IMR-90 (cell line): ENCODE results near the gene KBTBD4. TPM values are rescaled to one million over a fixed set of nuclear protein-coding genes. Genes with fewer than 3 reads are reported as not detected.

ENCODE experiments used
- ATAC-seq: fragments of 200-7000 bp; cut with Tn5 transposase; 2 replicates; pipeline ENCODE4 v1.9.1; 2020; ENCODE audit warnings: low read depth, mild to moderate bottlenecking, moderate library complexity
- BruUV-seq: library from RNA; stranded (reverse); fragments of 400-500 nt; replicated peaks from 2 replicates; lab custom pipeline; 2021; lab: Mats Ljungman, UMichigan
- CTCF ChIA-PET: fragments of 300-600 bp; formaldehyde crosslinking; extraction: SDS; loops from one replicate; lab custom pipeline; 2021; ENCODE audit warnings: antibody characterized with exemption; lab: Yijun Ruan, JAX
- POLR2A ChIA-PET: fragments of 300-600 bp; sonication (Branson Sonifier 250); formaldehyde crosslinking; loops from one replicate; lab custom pipeline; 2022; ENCODE audit warnings: antibody characterized with exemption; ENCODE audit not compliant: unreplicated experiment; lab: Charles Lee
- DNase-seq: peaks from one replicate; pipeline ENCODE4 v3.0.0; 2013
- H2AFZ ChIP-seq: replicated peaks from 2 replicates; pipeline ENCODE3; 2013; ENCODE audit warnings: low read length, mild to moderate bottlenecking; ENCODE audit not compliant: poor library complexity
- H2AK5ac ChIP-seq: 2 replicates; pipeline ENCODE4 v1.6.1; 2013; ENCODE audit warnings: low read depth, low read length, inconsistent platforms
- H2AK9ac ChIP-seq: replicated peaks from 2 replicates; pipeline ENCODE3; 2013; ENCODE audit warnings: mild to moderate bottlenecking, low read depth, low read length, moderate library complexity; ENCODE audit not compliant: poor library complexity
- H2BK120ac ChIP-seq: 2 replicates; pipeline ENCODE4 v1.6.1; 2013; ENCODE audit warnings: low read depth, low read length, inconsistent platforms
- H2BK15ac ChIP-seq: 3 replicates; pipeline ENCODE4 v1.6.1; 2013; ENCODE audit warnings: low read depth, low read length, inconsistent platforms
- H2BK20ac ChIP-seq: 2 replicates; pipeline ENCODE4 v1.6.1; 2013; ENCODE audit warnings: low read depth, mild to moderate bottlenecking, inconsistent platforms, low read length, moderate library complexity
- H2BK5ac ChIP-seq: 2 replicates; pipeline ENCODE4 v1.6.1; 2013; ENCODE audit warnings: mild to moderate bottlenecking, low read depth, low read length, inconsistent platforms; ENCODE audit not compliant: poor library complexity, severe bottlenecking
- H3K14ac ChIP-seq: replicated peaks from 2 replicates; pipeline ENCODE4 v1.6.1; 2013; ENCODE audit warnings: low read depth, low read length, inconsistent platforms
- H3K18ac ChIP-seq: 2 replicates; pipeline ENCODE4 v1.6.1; 2013; ENCODE audit warnings: low read depth, low read length, control low read depth
- H3K23ac ChIP-seq: 2 replicates; pipeline ENCODE4 v1.6.1; 2013; ENCODE audit warnings: low read depth, low read length, inconsistent platforms
- H3K27ac ChIP-seq: 2 replicates; pipeline ENCODE4 v1.5.1; 2013; ENCODE audit warnings: mild to moderate bottlenecking, control low read depth, low read length; ENCODE audit not compliant: insufficient read depth
- H3K27me3 ChIP-seq: 2 replicates; pipeline ENCODE4 v1.6.1; 2013; ENCODE audit warnings: low read length; ENCODE audit not compliant: control insufficient read depth, insufficient read depth
- H3K36me3 ChIP-seq: 2 replicates; pipeline ENCODE4 v1.6.1; 2013; ENCODE audit warnings: low read length, mixed read lengths; ENCODE audit not compliant: control insufficient read depth, insufficient read depth
- H3K4ac ChIP-seq: 2 replicates; pipeline ENCODE4 v1.6.1; 2013; ENCODE audit warnings: low read depth, low read length, inconsistent platforms
- H3K4me1 ChIP-seq: 2 replicates; pipeline ENCODE4 v1.6.1; 2013; ENCODE audit warnings: low read length, mixed read lengths; ENCODE audit not compliant: control insufficient read depth, insufficient read depth
- H3K4me2 ChIP-seq: 2 replicates; pipeline ENCODE4 v1.6.1; 2013; ENCODE audit warnings: low read depth, mild to moderate bottlenecking, control low read depth, low read length, moderate library complexity
- H3K4me3 ChIP-seq: 2 replicates; pipeline ENCODE4 v1.5.1; 2013; ENCODE audit warnings: low read depth, mild to moderate bottlenecking, control low read depth, low read length, moderate library complexity; ENCODE audit not compliant: insufficient read depth
- H3K56ac ChIP-seq: 2 replicates; pipeline ENCODE4 v1.6.1; 2013; ENCODE audit warnings: low read length, inconsistent platforms; ENCODE audit not compliant: insufficient read depth; ENCODE audit errors: extremely low read depth
- H3K79me1 ChIP-seq, 2 experiments: 2 replicates each; pipeline ENCODE4 v1.6.1; 2013; ENCODE audit warnings: low read length in 2 of 2, inconsistent platforms in 1 of 2, low read depth in 1 of 2
- H3K9ac ChIP-seq: 2 replicates; pipeline ENCODE4 v1.6.1; 2013; ENCODE audit warnings: low read depth, low read length, control low read depth
- H3K9me1 ChIP-seq: 2 replicates; pipeline ENCODE4 v1.6.1; 2013; ENCODE audit warnings: low read length, inconsistent platforms; ENCODE audit not compliant: insufficient read depth
- H3K9me3 ChIP-seq: 2 replicates; pipeline ENCODE4 v1.6.1; 2013; ENCODE audit warnings: low read length; ENCODE audit not compliant: control insufficient read depth, insufficient read depth
- H4K20me1 ChIP-seq: 2 replicates; pipeline ENCODE4 v1.6.1; 2013; ENCODE audit warnings: low read length, inconsistent platforms; ENCODE audit not compliant: insufficient read depth
- H4K5ac ChIP-seq: 2 replicates; pipeline ENCODE4 v1.6.1; 2013; ENCODE audit warnings: mild to moderate bottlenecking, low read depth, low read length, control low read depth
- H4K8ac ChIP-seq, 2 experiments: 2 replicates each; pipeline ENCODE4 v1.6.1; 2013; ENCODE audit warnings: low read depth in 2 of 2, low read length in 2 of 2, control low read depth in 1 of 2, inconsistent platforms in 1 of 2
- H4K91ac ChIP-seq: 2 replicates; pipeline ENCODE4 v1.6.1; 2013; ENCODE audit warnings: low read depth, low read length, inconsistent platforms; ENCODE audit not compliant: insufficient read depth
- BHLHE40 ChIP-seq: fragments of 150-350 bp; IDR thresholded peaks from 2 replicates; pipeline ENCODE4 v1.6.1; 2016; ENCODE audit warnings: mild to moderate bottlenecking, low read depth, low read length
- CEBPB ChIP-seq: IDR thresholded peaks from 2 replicates; pipeline ENCODE4 v1.6.1; 2012; ENCODE audit warnings: low read depth, low read length, improper control_type of control experiment
- CHD1 ChIP-seq: IDR thresholded peaks from 2 replicates; pipeline ENCODE4 v1.6.1; 2012; ENCODE audit warnings: low read depth, low read length, improper control_type of control experiment
- FOS ChIP-seq: fragments of 150-350 bp; IDR thresholded peaks from 2 replicates; pipeline ENCODE4 v1.6.1; 2016; ENCODE audit warnings: low read depth, low read length
- MAFK ChIP-seq: IDR thresholded peaks from 2 replicates; pipeline ENCODE4 v1.6.1; 2012; ENCODE audit warnings: low read depth, low read length, improper control_type of control experiment
- MAZ ChIP-seq: IDR thresholded peaks from 2 replicates; pipeline ENCODE4 v1.6.1; 2012; ENCODE audit warnings: low read depth, mild to moderate bottlenecking, low read length, improper control_type of control experiment, moderate library complexity, borderline replicate concordance
- MXI1 ChIP-seq: IDR thresholded peaks from 2 replicates; pipeline ENCODE4 v1.6.1; 2012; ENCODE audit warnings: low read depth, mild to moderate bottlenecking, low read length, moderate library complexity, borderline replicate concordance
- NFE2L2 ChIP-seq: fragments of 150-350 bp; IDR thresholded peaks from 2 replicates; pipeline ENCODE4 v1.6.1; 2016; ENCODE audit warnings: low read depth, mild to moderate bottlenecking, low read length
- POLR2A ChIP-seq: IDR thresholded peaks from 2 replicates; pipeline ENCODE4 v1.6.1; 2012; ENCODE audit warnings: mild to moderate bottlenecking, low read depth, low read length
- RAD21 ChIP-seq: IDR thresholded peaks from 2 replicates; pipeline ENCODE4 v1.6.1; 2012; ENCODE audit warnings: low read length, improper control_type of control experiment
- RCOR1 ChIP-seq: IDR thresholded peaks from 2 replicates; pipeline ENCODE4 v1.6.1; 2012; ENCODE audit warnings: mild to moderate bottlenecking, low read length, improper control_type of control experiment; ENCODE audit not compliant: insufficient replicate concordance
- RFX5 ChIP-seq: IDR thresholded peaks from 2 replicates; pipeline ENCODE4 v1.8.0; 2012; ENCODE audit warnings: low read depth, mild to moderate bottlenecking, low read length, moderate library complexity
- SMC3 ChIP-seq: fragments of 150-350 bp; IDR thresholded peaks from 2 replicates; pipeline ENCODE4 v1.6.1; 2016; ENCODE audit warnings: low read depth, mild to moderate bottlenecking, antibody characterized with exemption, low read length, moderate library complexity
- WGBS, 2 experiments: methylation state at CpG; one replicate each; pipeline versions ENCODE4 v1.1.5 to v1.1.7; 2013; ENCODE audit warnings: missing lambda C conversion rate in 2 of 2; ENCODE audit not compliant: insufficient read length in 1 of 2; ENCODE audit errors: extremely low coverage in 2 of 2; 5-methylcytosine and 5-hydroxymethylcytosine counted together
- dilution Hi-C: fragments of 300-500 bp; cut with HindIII; formaldehyde crosslinking; loops from one replicate; pipeline ENCODE4 v1.14.3; 2018; ENCODE audit warnings: low sequenced_read_pairs; ENCODE audit not compliant: unreplicated experiment
- in situ Hi-C: fragments of 300-500 bp; cut with MboI; formaldehyde crosslinking; loops from 3 replicates; pipeline ENCODE4 v1.14.3; 2019; ENCODE audit warnings: low sequenced_read_pairs, inconsistent platforms, mixed read lengths
- intact Hi-C: fragments of 100-400 bp; cut with micrococcal nuclease; formaldehyde crosslinking; loops from 2 replicates; pipeline ENCODE4 v1.10.0; 2022
- polyA plus RNA-seq, 3 experiments: library from polyadenylated mRNA; depleted of rRNA; stranded (reverse); fragments of >200 nt; gene quantifications; 2 replicates each; pipeline ENCODE4 v1.2.3, GENCODE V29; 2012; ENCODE audit warnings: low replicate concordance in 1 of 3
- total RNA-seq: library from RNA; depleted of rRNA; stranded (reverse); fragments of >200 nt; gene quantifications from 2 replicates; pipeline ENCODE4 v1.2.3, GENCODE V29; 2012
- TF ChIP-seq, protein P1 (sequence below): fragments of 150-350 bp; IDR thresholded peaks from 2 replicates; pipeline ENCODE4 v1.6.1; 2017; ENCODE audit warnings: mild to moderate bottlenecking, antibody characterized with exemption, low read length, low read depth
- TF ChIP-seq, protein P2 (sequence below): conservative IDR thresholded peaks from 2 replicates; pipeline ENCODE4 v1.5.1; 2012; ENCODE audit warnings: mild to moderate bottlenecking, low read depth, low read length, improper control_type of control experiment
- TF ChIP-seq, protein P3 (sequence below): fragments of 150-350 bp; IDR thresholded peaks from 2 replicates; pipeline ENCODE4 v1.6.1; 2016; ENCODE audit warnings: low read depth, mild to moderate bottlenecking, low read length, moderate library complexity, borderline replicate concordance

KBTBD4 gene
- total and polyA plus RNA-seq, 2 of the 4 experiments (the other 2 are of a cell fraction): 14.9 to 41.6 TPM

DNA sequence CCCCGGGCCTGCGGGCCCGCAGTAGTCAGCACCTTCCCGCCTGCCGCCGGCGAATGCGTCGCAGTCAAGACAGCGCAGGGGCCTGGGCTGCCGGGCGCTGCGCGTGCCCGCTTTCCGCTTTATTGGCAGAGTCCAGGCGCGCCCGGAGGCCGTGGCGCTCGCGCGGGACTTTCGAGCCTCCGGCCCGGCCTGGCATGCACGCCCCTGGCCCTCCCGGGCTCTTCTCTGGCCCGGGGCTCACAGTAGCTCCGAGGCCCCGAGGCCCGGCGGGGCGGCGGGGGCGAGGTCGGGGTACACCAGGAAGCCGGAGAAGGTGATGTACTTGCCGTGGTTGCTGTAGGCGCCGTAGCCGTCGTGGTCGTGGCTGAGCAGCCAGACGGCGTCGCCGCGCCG, 10.8 kb upstream of the KBTBD4 start:
- no peaks in the 10 kb centered on the region for H3K4me1 ChIP-seq
- H2BK120ac ChIP-seq: no peak overlapping the region
- TF ChIP-seq FOS (no peak), POLR2A (no peak), BHLHE40 (no peak), SMC3 (no peak), MAFK (no peak), MAZ (no peak), MXI1 (no peak), RCOR1 (no peak), CHD1 (no peak), RAD21 (no peak), RFX5 (no peak), CEBPB (no peak), NFE2L2 (no peak)
- TF ChIP-seq, protein P1, sequence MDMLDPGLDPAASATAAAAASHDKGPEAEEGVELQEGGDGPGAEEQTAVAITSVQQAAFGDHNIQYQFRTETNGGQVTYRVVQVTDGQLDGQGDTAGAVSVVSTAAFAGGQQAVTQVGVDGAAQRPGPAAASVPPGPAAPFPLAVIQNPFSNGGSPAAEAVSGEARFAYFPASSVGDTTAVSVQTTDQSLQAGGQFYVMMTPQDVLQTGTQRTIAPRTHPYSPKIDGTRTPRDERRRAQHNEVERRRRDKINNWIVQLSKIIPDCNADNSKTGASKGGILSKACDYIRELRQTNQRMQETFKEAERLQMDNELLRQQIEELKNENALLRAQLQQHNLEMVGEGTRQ: no peak
- TF ChIP-seq, protein P2, sequence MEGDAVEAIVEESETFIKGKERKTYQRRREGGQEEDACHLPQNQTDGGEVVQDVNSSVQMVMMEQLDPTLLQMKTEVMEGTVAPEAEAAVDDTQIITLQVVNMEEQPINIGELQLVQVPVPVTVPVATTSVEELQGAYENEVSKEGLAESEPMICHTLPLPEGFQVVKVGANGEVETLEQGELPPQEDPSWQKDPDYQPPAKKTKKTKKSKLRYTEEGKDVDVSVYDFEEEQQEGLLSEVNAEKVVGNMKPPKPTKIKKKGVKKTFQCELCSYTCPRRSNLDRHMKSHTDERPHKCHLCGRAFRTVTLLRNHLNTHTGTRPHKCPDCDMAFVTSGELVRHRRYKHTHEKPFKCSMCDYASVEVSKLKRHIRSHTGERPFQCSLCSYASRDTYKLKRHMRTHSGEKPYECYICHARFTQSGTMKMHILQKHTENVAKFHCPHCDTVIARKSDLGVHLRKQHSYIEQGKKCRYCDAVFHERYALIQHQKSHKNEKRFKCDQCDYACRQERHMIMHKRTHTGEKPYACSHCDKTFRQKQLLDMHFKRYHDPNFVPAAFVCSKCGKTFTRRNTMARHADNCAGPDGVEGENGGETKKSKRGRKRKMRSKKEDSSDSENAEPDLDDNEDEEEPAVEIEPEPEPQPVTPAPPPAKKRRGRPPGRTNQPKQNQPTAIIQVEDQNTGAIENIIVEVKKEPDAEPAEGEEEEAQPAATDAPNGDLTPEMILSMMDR: no peak
- TF ChIP-seq, protein P3, sequence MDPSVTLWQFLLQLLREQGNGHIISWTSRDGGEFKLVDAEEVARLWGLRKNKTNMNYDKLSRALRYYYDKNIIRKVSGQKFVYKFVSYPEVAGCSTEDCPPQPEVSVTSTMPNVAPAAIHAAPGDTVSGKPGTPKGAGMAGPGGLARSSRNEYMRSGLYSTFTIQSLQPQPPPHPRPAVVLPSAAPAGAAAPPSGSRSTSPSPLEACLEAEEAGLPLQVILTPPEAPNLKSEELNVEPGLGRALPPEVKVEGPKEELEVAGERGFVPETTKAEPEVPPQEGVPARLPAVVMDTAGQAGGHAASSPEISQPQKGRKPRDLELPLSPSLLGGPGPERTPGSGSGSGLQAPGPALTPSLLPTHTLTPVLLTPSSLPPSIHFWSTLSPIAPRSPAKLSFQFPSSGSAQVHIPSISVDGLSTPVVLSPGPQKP: no peak
- H3K27ac ChIP-seq: no peak overlapping the region
- no peak overlapping the region for H3K9ac ChIP-seq
- no peak for DNase-seq
- no peak overlapping the region for H2AK5ac ChIP-seq
- dilution Hi-C loops (no loop called here), in situ Hi-C loops (no loop called here), intact Hi-C loops (no loop called here)
- WGBS, 2 experiments: 41% methylated on average over 34 of the region's 51 CpGs; no CpG with 5 or more reads in 1 of the 2 experiments
- no peaks in the 10 kb centered on the region for H3K9me1 ChIP-seq
- H2BK5ac ChIP-seq: no peak overlapping the region
- H3K4me2 ChIP-seq: no peak overlapping the region
- CTCF ChIA-PET: no interaction called here
- no TSS peak for BruUV-seq
- H4K91ac ChIP-seq: no peak overlapping the region
- H3K4me3 ChIP-seq: no peak overlapping the region
- H3K9me3 ChIP-seq: peaks cover 3% of the 10 kb centered on the region
- H3K4ac ChIP-seq: no peak overlapping the region
- no peak overlapping the region for H3K18ac ChIP-seq
- H2AK9ac ChIP-seq: no peak overlapping the region
- H4K20me1 ChIP-seq: no peaks in the 10 kb centered on the region
- no peak overlapping the region for H3K56ac ChIP-seq
- peaks cover 42% of the 10 kb centered on the region for H3K27me3 ChIP-seq
- no peak overlapping the region for H2BK15ac ChIP-seq
- H3K14ac ChIP-seq: no peak overlapping the region
- H4K8ac ChIP-seq: no peak overlapping the region
- POLR2A ChIA-PET: no interaction called here
- H2BK20ac ChIP-seq: no peak overlapping the region
- no peak overlapping the region for H3K23ac ChIP-seq
- H2AFZ ChIP-seq: peak overlapping the region; percentile 83
- ATAC-seq: no peak
- H3K79me1 ChIP-seq: no peaks in the 10 kb centered on the region
- no peak overlapping the region for H4K5ac ChIP-seq
- peaks cover 6% of the 10 kb centered on the region for H3K36me3 ChIP-seq
